Pons (tissue), 1 donor: ENCODE data around the gene AGRN.
"Not testable (repeated sequence)": the region's sequence is repeated elsewhere in the genome, so short reads cannot be mapped to it uniquely, and the experiment has no call there.

Source experiments
- DNase-seq: peaks from one replicate; pipeline ENCODE4 v3.0.0-alpha.2; 2016; ENCODE audit warnings: low spot score

The AGRN gene

GRCh38 chr1:1001057-1001783 is 18.7 kb upstream of the AGRN start:
- DNase-seq = no peak

- DNase-seq = no peak
Observed at GRCh38 chr1:1003618-1004419, 16.1 kb upstream of the AGRN start.

- DNase-seq = no peak
Observed at GRCh38 chr1:1004420-1004779, 15.5 kb upstream of the AGRN start.

- DNase-seq = no peak
Observed at GRCh38 chr1:1004780-1005697, 14.9 kb upstream of the AGRN start.

GRCh38 chr1:1005774-1006304 is 14.1 kb upstream of the AGRN start:
- no peak for DNase-seq

- no peak for DNase-seq
Observed at GRCh38 chr1:1006305-1007159, 13.4 kb upstream of the AGRN start.

GRCh38 chr1:1010131-1010530 is 9.8 kb upstream of the AGRN start:
- DNase-seq = not testable (repeated sequence)

- no peak for DNase-seq
Observed at GRCh38 chr1:1011396-1011949, 8.4 kb upstream of the AGRN start.

GRCh38 chr1:1012736-1013104 is 7.2 kb upstream of the AGRN start:
- not testable (repeated sequence) for DNase-seq

- peak; percentile 81 for DNase-seq
Observed at GRCh38 chr1:1013105-1013921, 6.6 kb upstream of the AGRN start, which contains the start of gene ISG15. Gene ISG15 (plus strand): TSS chr1:1013497. CDS start chr1:1013574, 77 bp downstream.

- no peak for DNase-seq
Observed at GRCh38 chr1:1013922-1014648, 5.8 kb upstream of the AGRN start.

GRCh38 chr1:1014799-1015681 is 4.9 kb upstream of the AGRN start:
- DNase-seq = no peak

- DNase-seq = not testable (repeated sequence)
Observed at GRCh38 chr1:1017397-1018320, 2.3 kb upstream of the AGRN start.

GRCh38 chr1:1018321-1018685 is 1.6 kb upstream of the AGRN start:
- DNase-seq = not testable (repeated sequence)

- DNase-seq = peak; percentile 77
Observed at GRCh38 chr1:1019122-1019999, 559 bp upstream of the AGRN start.

GRCh38 chr1:1020415-1021009 is 592 bp downstream of the AGRN start:
- DNase-seq = no peak
